Fibroblast of mammary gland (primary cell): ENCODE data around the gene ALDH7A1.
"Not testable (repeated sequence)": the region's sequence is repeated elsewhere in the genome, so short reads cannot be mapped to it uniquely, and the experiment has no call there.

Experiments
- DNase-seq: peaks from one replicate; pipeline ENCODE4 v3.0.0-alpha.2; 2010; ENCODE audit warnings: low read depth
- H3K4me3 ChIP-seq: 2 replicates; pipeline ENCODE4 v1.5.1; 2011; ENCODE audit warnings: low read depth, mild to moderate bottlenecking, low read length, moderate library complexity; ENCODE audit not compliant: control insufficient read depth
- CTCF ChIP-seq: conservative IDR thresholded peaks from 2 replicates; pipeline ENCODE4 v1.5.1; 2011; ENCODE audit warnings: low read depth, low read length, inconsistent platforms; ENCODE audit not compliant: control insufficient read depth, insufficient read depth

The ALDH7A1 gene

DNA sequence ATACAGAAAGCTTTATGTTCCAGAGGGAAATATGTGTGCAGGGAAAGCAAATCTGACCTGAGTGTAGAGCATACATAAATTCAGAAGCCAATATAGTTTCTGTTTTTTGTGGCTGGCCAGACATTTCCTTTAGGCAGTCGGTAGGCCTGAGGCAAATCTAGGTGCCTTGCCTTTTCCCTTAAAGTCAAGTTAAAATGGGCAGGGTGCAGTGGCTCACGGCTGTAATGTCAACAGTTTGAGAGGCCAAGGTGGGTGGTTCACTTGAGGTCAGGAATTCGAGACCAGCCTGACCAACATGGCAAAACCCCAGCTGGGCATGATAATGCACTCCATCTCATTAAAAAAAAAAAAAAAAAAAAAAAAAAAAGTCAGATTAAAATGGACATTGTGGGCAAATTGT, 36.9 kb upstream of the ALDH7A1 start:
- DNase-seq, result no peak
- TF ChIP-seq CTCF, result no peak
- H3K4me3 ChIP-seq, result no peak overlapping the region

GRCh38 chr5:126628102-126628501, 33.1 kb upstream of the ALDH7A1 start:
- no peak overlapping the region for H3K4me3 ChIP-seq
- no peak for TF ChIP-seq CTCF
- no peak for DNase-seq

DNA sequence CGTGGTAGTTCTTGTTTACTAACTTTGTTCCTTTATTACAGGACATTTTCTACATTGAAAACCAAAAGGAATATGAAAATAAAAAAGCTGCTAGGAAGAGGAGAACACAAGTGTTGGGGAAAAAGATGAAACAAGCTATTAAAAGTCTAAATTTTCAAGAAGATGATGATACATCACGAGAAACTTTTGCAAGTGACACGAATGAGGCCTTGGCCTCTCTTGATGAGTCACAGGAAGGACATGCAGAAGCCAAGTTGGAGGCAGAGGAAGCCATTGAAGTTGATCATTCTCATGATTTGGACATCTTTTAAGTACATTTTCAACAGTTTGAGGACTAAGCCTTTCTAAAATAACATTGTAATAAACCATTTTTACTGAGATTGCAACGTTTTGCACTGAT, 29.5 kb upstream of the ALDH7A1 start:
- DNase-seq, result peak; percentile 94
- TF ChIP-seq CTCF, result no peak
- no peak overlapping the region for H3K4me3 ChIP-seq

DNA sequence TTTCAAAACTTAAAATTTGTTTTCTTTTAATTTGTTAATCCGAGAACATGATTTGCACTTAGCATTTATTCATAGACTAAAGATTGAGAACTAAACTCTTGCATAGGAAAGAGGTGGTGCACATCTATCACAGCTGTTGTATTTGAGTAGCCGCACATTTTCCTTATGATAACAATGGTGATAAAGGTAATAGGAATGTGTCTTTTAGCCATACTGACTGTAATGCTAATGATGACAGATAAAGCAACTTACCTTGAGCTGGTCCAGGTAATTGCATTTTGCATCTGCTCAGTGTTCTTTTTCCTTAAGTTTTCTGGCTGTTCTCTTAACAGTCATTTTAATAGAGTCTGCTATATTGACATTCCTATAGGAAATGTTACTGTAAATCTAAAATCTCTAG, 24.8 kb upstream of the ALDH7A1 start:
- TF ChIP-seq CTCF, result no peak
- DNase-seq, result no peak
- no peak overlapping the region for H3K4me3 ChIP-seq

GRCh38 chr5:126617603-126618002, 22.6 kb upstream of the ALDH7A1 start:
- DNase-seq, result not testable (repeated sequence)

DNA sequence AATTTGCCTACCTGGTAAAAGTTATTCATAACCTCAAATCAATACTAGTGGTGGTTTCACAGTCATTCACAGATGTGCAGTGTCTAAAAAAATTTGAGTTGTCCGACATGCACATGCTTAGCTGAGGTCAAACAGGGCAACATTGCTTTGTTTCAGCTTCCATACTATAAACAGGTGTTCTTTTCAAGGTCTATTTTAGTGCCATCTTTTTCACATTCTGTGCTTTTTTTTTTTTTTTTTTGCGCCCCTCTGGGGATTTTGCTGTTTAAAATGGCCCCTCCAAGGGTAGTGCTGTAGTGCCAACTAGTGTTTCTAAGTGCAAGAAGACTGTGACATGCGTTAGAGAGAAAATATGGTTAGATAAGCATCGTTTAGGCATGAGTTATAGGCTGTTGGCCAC, 20.3 kb upstream of the ALDH7A1 start:
- no peak for TF ChIP-seq CTCF
- H3K4me3 ChIP-seq, result no peak overlapping the region
- no peak for DNase-seq

More at GRCh38 chr5:126617603-126618002, 22.6 kb upstream of the ALDH7A1 start:
- not testable (repeated sequence) for H3K4me3 ChIP-seq

GRCh38 chr5:126613941-126614592, 19.0 kb upstream of the ALDH7A1 start:
- DNase-seq, result no peak
- no peak for TF ChIP-seq CTCF

More at GRCh38 chr5:126613941-126614592, 19.0 kb upstream of the ALDH7A1 start:
- no peak overlapping the region for H3K4me3 ChIP-seq
